Mesodermal cell (in vitro differentiated cells): Measurements from ENCODE around the gene GALNT1.

Experiments
- H3K27ac ChIP-seq: 2 replicates; pipeline ENCODE4 v1.7.0; 2013; ENCODE audit warnings: mild to moderate bottlenecking, low read depth, low read length, moderate library complexity; ENCODE audit not compliant: severe bottlenecking
- H3K36me3 ChIP-seq: 2 replicates; pipeline ENCODE4 v1.7.1; 2013; ENCODE audit warnings: mild to moderate bottlenecking, low read length, moderate library complexity; ENCODE audit not compliant: control insufficient read depth, insufficient read depth
- H3K4me1 ChIP-seq: one replicate; pipeline ENCODE4 v1.7.1; 2013; ENCODE audit warnings: mild to moderate bottlenecking, low read length; ENCODE audit not compliant: insufficient read depth, control insufficient read depth, poor library complexity, severe bottlenecking
- H3K4me3 ChIP-seq: 2 replicates; pipeline ENCODE4 v1.7.0; 2013; ENCODE audit warnings: low read length, control low read depth, mild to moderate bottlenecking; ENCODE audit not compliant: insufficient read depth, poor library complexity, severe bottlenecking; ENCODE audit errors: extremely low read depth
- H3K9me3 ChIP-seq: 2 replicates; pipeline ENCODE4 v1.7.1; 2013; ENCODE audit warnings: mild to moderate bottlenecking, low read length, moderate library complexity; ENCODE audit not compliant: control insufficient read depth
- WGBS, 2 experiments: methylation state at CpG; one replicate each; pipeline ENCODE4 v1.1.5; 2013; ENCODE audit warnings: missing lambda C conversion rate in 2 of 2; ENCODE audit not compliant: insufficient coverage in 2 of 2; 5-methylcytosine and 5-hydroxymethylcytosine counted together

Gene GALNT1

DNA sequence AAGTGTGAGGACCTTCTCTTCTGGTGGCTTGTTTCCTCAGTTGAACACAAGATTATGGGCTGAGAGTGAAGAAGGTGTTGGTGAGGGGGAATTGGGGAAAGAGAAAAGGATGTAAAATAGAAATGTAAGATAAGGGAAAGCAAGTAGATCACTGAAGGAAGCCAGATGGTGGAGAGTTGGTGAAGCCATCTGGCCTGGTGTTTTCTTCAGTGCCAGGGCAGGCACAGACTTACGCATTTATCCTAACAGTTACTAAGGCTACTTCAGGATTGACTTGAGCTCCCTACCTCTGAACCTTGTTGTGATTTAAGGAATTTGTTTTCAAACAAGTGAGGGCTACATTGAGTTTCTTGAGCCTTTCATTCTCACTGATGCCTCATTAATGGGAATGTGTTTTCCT, 113.8 kb downstream of the GALNT1 start:
- Histone ChIP-seq H3K36me3 (peaks cover 61% of the 10 kb centered on the region), H3K4me1 (no peaks in the 10 kb centered on the region), H3K4me3 (no peak overlapping the region), H3K9me3 (no peaks in the 10 kb centered on the region), H3K27ac (no peak overlapping the region)
- WGBS, 2 experiments: 100% methylated on average over 1 of the region's 1 CpG; no CpG with 5 or more reads in 1 of the 2 experiments

DNA sequence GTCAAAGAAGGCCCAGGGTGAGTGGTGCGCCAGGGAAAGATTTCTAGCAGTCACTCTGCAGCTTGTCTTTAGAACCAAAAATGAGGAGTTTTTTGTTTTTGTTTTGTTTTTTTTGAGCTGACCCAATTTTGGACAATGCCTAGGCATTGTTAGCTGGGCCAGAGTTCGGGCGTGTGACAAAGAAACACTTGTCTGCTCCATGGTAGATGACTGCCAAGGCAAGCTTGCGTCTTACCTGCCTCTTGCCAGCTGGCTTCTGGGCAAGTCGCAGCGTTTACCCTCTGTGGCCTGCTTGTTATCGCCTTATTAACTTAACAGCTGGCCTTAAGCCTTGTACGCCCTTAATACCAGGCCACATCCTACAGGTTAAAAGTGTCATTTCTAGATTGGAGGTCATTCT, 114.3 kb downstream of the GALNT1 start:
- WGBS, 2 experiments: 94% methylated on average over 7 to 8 of the region's 8 CpGs
- Histone ChIP-seq H3K27ac (no peak overlapping the region), H3K4me1 (no peaks in the 10 kb centered on the region), H3K9me3 (no peaks in the 10 kb centered on the region), H3K36me3 (peaks cover 57% of the 10 kb centered on the region), H3K4me3 (no peak overlapping the region)

DNA sequence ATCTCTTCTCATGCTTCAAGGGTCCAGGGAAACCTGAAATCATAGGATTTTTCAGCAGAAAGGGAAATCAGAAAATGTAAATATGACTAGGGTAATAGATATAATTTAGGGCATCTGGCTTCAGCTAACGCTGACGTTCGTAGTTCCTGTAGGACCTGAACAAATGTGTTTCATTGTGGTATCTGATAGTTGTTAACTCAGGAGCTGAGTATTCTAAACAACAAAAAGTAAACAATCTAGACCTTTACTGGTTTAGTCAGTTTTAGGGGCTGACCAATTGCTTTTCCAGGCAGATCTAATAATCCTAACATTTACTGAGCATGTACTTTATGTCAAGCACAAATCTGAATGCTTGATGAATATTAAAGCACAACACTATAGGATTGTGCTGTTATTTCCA, 114.8 kb downstream of the GALNT1 start:
- no peak overlapping the region for H3K27ac ChIP-seq
- H3K36me3 ChIP-seq: peaks cover 52% of the 10 kb centered on the region
- H3K9me3 ChIP-seq: no peaks in the 10 kb centered on the region
- no peak overlapping the region for H3K4me3 ChIP-seq
- WGBS, 2 experiments: 100% methylated on average over 3 of the region's 3 CpGs; no CpG with 5 or more reads in 1 of the 2 experiments
- no peaks in the 10 kb centered on the region for H3K4me1 ChIP-seq

- Histone ChIP-seq H3K36me3 (peaks cover 40% of the 10 kb centered on the region), H3K9me3 (no peaks in the 10 kb centered on the region), H3K27ac (no peak overlapping the region), H3K4me1 (no peaks in the 10 kb centered on the region), H3K4me3 (no peak overlapping the region)
- WGBS, 2 experiments: 98% methylated on average over 6 of the region's 7 CpGs
These were observed 116.3 kb downstream of the GALNT1 start for GRCh38 chr18:35697869-35698268.

- peaks cover 4% of the 10 kb centered on the region for H3K4me1 ChIP-seq
- H3K27ac ChIP-seq: no peak overlapping the region
- H3K4me3 ChIP-seq: no peak overlapping the region
These were observed 121.6 kb downstream of the GALNT1 start for GRCh38 chr18:35703043-35703688.

GRCh38 chr18:35705988-35706387, 124.4 kb downstream of the GALNT1 start:
- Histone ChIP-seq H3K4me1 (peaks cover 4% of the 10 kb centered on the region), H3K36me3 (peaks cover 33% of the 10 kb centered on the region)
- 96% methylated on average over 6 of the region's 10 CpGs; no CpG with 5 or more reads in 1 of the 2 experiments for WGBS, 2 experiments

More at GRCh38 chr18:35703043-35703688, 121.6 kb downstream of the GALNT1 start:
- Histone ChIP-seq H3K36me3 (peaks cover 35% of the 10 kb centered on the region), H3K9me3 (no peaks in the 10 kb centered on the region)

DNA sequence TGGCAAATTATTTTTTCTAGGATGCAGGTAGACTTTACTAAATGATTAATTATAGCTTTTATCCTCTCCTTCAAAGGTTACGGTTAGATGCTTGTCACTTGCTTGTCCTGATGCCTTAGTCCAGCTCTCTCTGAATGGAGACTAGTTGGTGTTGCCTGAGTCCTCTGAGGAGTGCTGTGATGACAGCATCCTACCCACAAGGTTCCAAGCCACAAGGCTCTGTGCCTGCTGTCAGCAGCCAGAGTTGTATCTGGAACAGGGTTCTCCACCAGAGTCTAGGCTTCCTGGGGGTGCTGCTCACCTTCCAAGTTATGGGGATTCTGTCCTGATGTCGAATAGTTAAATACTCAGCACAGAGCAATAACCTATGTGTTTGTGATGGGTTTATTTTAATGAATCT, 125.7 kb downstream of the GALNT1 start:
- Histone ChIP-seq H3K4me3 (no peak overlapping the region), H3K27ac (no peak overlapping the region), H3K4me1 (peaks cover 4% of the 10 kb centered on the region), H3K36me3 (peaks cover 38% of the 10 kb centered on the region), H3K9me3 (no peaks in the 10 kb centered on the region)
- 100% methylated on average over 1 of the region's 2 CpGs; no CpG with 5 or more reads in 1 of the 2 experiments for WGBS, 2 experiments

More at GRCh38 chr18:35705988-35706387, 124.4 kb downstream of the GALNT1 start:
- Histone ChIP-seq H3K27ac (no peak overlapping the region), H3K4me3 (no peak overlapping the region), H3K9me3 (no peaks in the 10 kb centered on the region)

- 94 to 97% methylated on average over 4 to 5 of the region's 6 CpGs for WGBS, 2 experiments
- Histone ChIP-seq H3K9me3 (no peaks in the 10 kb centered on the region), H3K4me3 (no peak overlapping the region), H3K4me1 (peaks cover 4% of the 10 kb centered on the region), H3K27ac (no peak overlapping the region), H3K36me3 (peaks cover 40% of the 10 kb centered on the region)
These were observed 126.1 kb downstream of the GALNT1 start for GRCh38 chr18:35707674-35708073.

- Histone ChIP-seq H3K4me1 (peaks cover 4% of the 10 kb centered on the region), H3K9me3 (no peaks in the 10 kb centered on the region), H3K27ac (no peak overlapping the region), H3K4me3 (no peak overlapping the region), H3K36me3 (peaks cover 40% of the 10 kb centered on the region)
- 87 to 100% methylated on average over 1 to 2 of the region's 2 CpGs for WGBS, 2 experiments
These were observed 129.0 kb downstream of the GALNT1 start for GRCh38 chr18:35710581-35710980.

DNA sequence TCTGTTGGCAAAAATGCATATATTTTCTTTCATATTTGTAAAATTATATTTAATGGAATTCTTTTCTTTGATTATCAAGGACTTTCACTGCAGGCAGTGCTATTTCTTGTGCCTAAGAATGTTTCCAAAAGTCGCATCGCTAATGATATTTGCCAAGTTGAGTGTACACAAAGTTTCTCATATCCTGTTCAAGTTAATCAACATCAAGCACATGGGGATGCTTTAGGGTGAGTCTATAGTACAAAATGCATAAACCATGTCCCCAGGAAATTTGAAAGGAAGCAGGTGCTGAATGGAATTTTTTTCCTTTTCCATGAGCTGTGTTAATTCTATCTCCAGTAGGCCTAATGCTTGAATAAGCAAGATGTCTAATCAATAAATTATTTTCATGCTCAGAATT, 129.7 kb downstream of the GALNT1 start:
- Histone ChIP-seq H3K9me3 (no peaks in the 10 kb centered on the region), H3K36me3 (peaks cover 35% of the 10 kb centered on the region), H3K4me3 (no peak overlapping the region), H3K4me1 (peaks cover 4% of the 10 kb centered on the region), H3K27ac (no peak overlapping the region)
- no CpG with 5 or more reads among the region's 2 CpGs for WGBS, 2 experiments

DNA sequence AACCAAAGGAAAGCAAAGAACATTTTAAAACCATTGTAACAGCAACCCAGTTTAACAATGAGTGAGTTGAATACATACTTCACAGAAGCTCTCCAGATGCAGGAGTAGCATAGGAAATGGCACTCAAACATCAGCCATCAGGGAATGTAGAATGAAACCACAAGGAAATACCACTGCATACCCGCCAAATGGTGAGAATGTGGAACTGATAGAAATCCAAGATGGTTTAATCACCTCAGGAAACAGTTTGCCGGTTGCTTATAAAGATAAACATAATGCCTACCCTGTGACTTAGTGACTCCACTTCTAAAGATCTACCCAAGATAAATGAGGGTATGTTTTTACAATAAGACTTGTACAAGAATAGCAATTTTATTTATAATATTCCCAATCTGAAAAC, 132.0 kb downstream of the GALNT1 start:
- WGBS, 2 experiments: 80% methylated on average over 1 of the region's 2 CpGs; no CpG with 5 or more reads in 1 of the 2 experiments
- Histone ChIP-seq H3K27ac (no peak overlapping the region), H3K9me3 (peaks cover 5% of the 10 kb centered on the region), H3K4me1 (no peaks in the 10 kb centered on the region), H3K4me3 (no peak overlapping the region), H3K36me3 (peaks cover 35% of the 10 kb centered on the region)
